K562 (cell line): ENCODE measurements around the gene VENTX. TPM values are rescaled to one million over a fixed set of nuclear protein-coding genes. Genes with fewer than 3 reads are reported as not detected.

Source experiments
- ATAC-seq: fragments of 200-7000 bp; cut with Tn5 transposase; 3 replicates; pipeline ENCODE4 v1.9.1; 2020; ENCODE audit warnings: moderate library complexity
- BruUV-seq: library from RNA; stranded (reverse); fragments of 400-500 nt; replicated peaks from 2 replicates; lab custom pipeline; 2021; lab: Mats Ljungman, UMichigan
- CTCF ChIA-PET: fragments of 300-600 bp; formaldehyde crosslinking; extraction: SDS; loops from one replicate; lab custom pipeline; 2021; ENCODE audit warnings: low intra/inter-chr PET ratio; lab: Yijun Ruan, JAX
- POLR2A ChIA-PET: fragments of 300-600, 350-650 bp; sonication (Branson Sonifier 250); formaldehyde crosslinking; extraction: SDS; loops from one replicate; lab custom pipeline; 2021; ENCODE audit warnings: antibody characterized with exemption, inconsistent platforms; lab: Yijun Ruan, JAX
- DNase-seq, 4 experiments: peaks; one replicate each; pipeline versions ENCODE4 v3.0.0 to v3.0.0-alpha.2; 2011 to 2018; ENCODE audit warnings: low spot score in 3 of 4, mixed read lengths in 3 of 4; ENCODE audit errors: extremely low read depth in 1 of 4
- FAIRE-seq: peaks from 2 replicates; lab custom pipeline; 2011; peaks lifted over from hg19 to GRCh38; lab: Jason Lieb, UNC
- H2AFZ ChIP-seq: 2 replicates; pipeline ENCODE4 v1.6.0; 2011; ENCODE audit warnings: low read depth, low read length, control low read depth, inconsistent platforms
- H3K27ac ChIP-seq: fragments of 200-600 bp; 3 replicates; pipeline ENCODE4 v1.8.0; 2011; ENCODE audit warnings: low read depth, mild to moderate bottlenecking, control low read depth, inconsistent platforms, low read length, moderate library complexity, mixed read lengths; ENCODE audit errors: extremely low read depth
- H3K27me3 ChIP-seq, 2 experiments: fragments of 300-600 bp in 1 of 2; 2 replicates in 1 of 2; 3 replicates in 1 of 2; pipeline versions ENCODE4 v1.6.0 to v1.8.0; 2011; ENCODE audit warnings: inconsistent platforms in 2 of 2, low read length in 2 of 2, mild to moderate bottlenecking in 1 of 2, mixed read lengths in 1 of 2, moderate library complexity in 1 of 2; ENCODE audit not compliant: control insufficient read depth in 2 of 2, insufficient read depth in 2 of 2
- H3K36me3 ChIP-seq: fragments of 300-600 bp; 3 replicates; pipeline ENCODE4 v1.8.0; 2011; ENCODE audit warnings: mild to moderate bottlenecking, low read length, inconsistent platforms; ENCODE audit not compliant: control insufficient read depth, insufficient read depth
- H3K4me1 ChIP-seq, 2 experiments: fragments of 200-600 bp in 1 of 2; replicated peaks in 1 of 2; 2 replicates in 1 of 2; 3 replicates in 1 of 2; pipeline versions ENCODE4 v1.5.1 to v1.8.0; 2011; ENCODE audit warnings: inconsistent platforms in 2 of 2, low read length in 2 of 2, mild to moderate bottlenecking in 1 of 2, mixed read lengths in 1 of 2, moderate library complexity in 1 of 2; ENCODE audit not compliant: control insufficient read depth in 2 of 2, insufficient read depth in 2 of 2
- H3K4me2 ChIP-seq: 2 replicates; pipeline ENCODE4 v1.6.1; 2011; ENCODE audit warnings: low read length, control low read depth, inconsistent platforms, mixed read lengths; ENCODE audit not compliant: insufficient read depth
- H3K4me3 ChIP-seq: fragments of 200-600 bp; sonication (generic), shearing (Covaris generic); 2 replicates; pipeline ENCODE4 v1.5.1; 2016; ENCODE audit warnings: control low read depth, inconsistent platforms
- H3K79me2 ChIP-seq: fragments of 200-600 bp; 3 replicates; pipeline ENCODE4 v1.8.0; 2011; ENCODE audit warnings: low read length, inconsistent platforms; ENCODE audit not compliant: control insufficient read depth, insufficient read depth
- H3K9ac ChIP-seq, 2 experiments: 2 replicates each; pipeline versions ENCODE4 v1.6.0 to v1.6.1; 2011; ENCODE audit warnings: low read depth in 2 of 2, low read length in 2 of 2, control low read depth in 1 of 2, inconsistent platforms in 1 of 2, mild to moderate bottlenecking in 1 of 2, mixed read lengths in 1 of 2; ENCODE audit not compliant: insufficient read depth in 1 of 2
- H3K9me1 ChIP-seq: one replicate; pipeline ENCODE4 v1.6.0; 2011; ENCODE audit warnings: inconsistent platforms, mild to moderate bottlenecking, low read length, moderate library complexity; ENCODE audit not compliant: control insufficient read depth, insufficient read depth
- H3K9me3 ChIP-seq: replicated peaks from 2 replicates; pipeline ENCODE4 v1.5.1; 2011; ENCODE audit warnings: low read depth, low read length, inconsistent platforms; ENCODE audit not compliant: control insufficient read depth, insufficient read depth
- H4K20me1 ChIP-seq: replicated peaks from 2 replicates; pipeline ENCODE4 v1.6.1; 2011; ENCODE audit warnings: low read length, inconsistent platforms, mixed read lengths; ENCODE audit not compliant: control insufficient read depth, insufficient read depth
- HNRNPLL ChIP-seq: fragments of 200-400 bp; formaldehyde crosslinking; IDR thresholded peaks from 2 replicates; pipeline ENCODE4 v1.6.1; 2017; ENCODE audit warnings: low read length, low read depth, mild to moderate bottlenecking; ENCODE audit not compliant: poor library complexity, severe bottlenecking
- JUN ChIP-seq, 2 experiments: sonication (generic) in 1 of 2; formaldehyde crosslinking in 1 of 2; IDR thresholded peaks; 2 replicates each; pipeline versions ENCODE4 v1.6.1 to v1.8.0; 2012 to 2022; ENCODE audit warnings: borderline replicate concordance in 2 of 2, mild to moderate bottlenecking in 2 of 2, improper control_type of control experiment in 1 of 2, low read depth in 1 of 2, low read length in 1 of 2, missing genetic modification reagents in 1 of 2
- TRIM25 ChIP-seq: fragments of 450-650 bp; IDR thresholded peaks from 2 replicates; pipeline ENCODE4 v1.7.0; 2016; ENCODE audit warnings: borderline replicate concordance
- ZBTB33 ChIP-seq: sonication (generic); formaldehyde crosslinking; IDR thresholded peaks from 2 replicates; pipeline ENCODE4 v1.8.1; 2023; ENCODE audit warnings: mild to moderate bottlenecking, missing genetic modification reagents
- ZNF175 ChIP-seq: fragments of 200-800 bp; sonication (Bioruptor generic); IDR thresholded peaks from 2 replicates; pipeline ENCODE4 v1.6.1; 2016; ENCODE audit warnings: low read depth, mild to moderate bottlenecking, missing genetic modification characterization, missing compliant biosample characterization
- WGBS: fragments of 100-300 bp; shearing (Covaris generic); methylation state at CpG from one replicate; pipeline ENCODE4 v1.1.6; 2016; ENCODE audit warnings: low coverage, mixed read lengths; ENCODE audit not compliant: insufficient coverage; ENCODE audit errors: missing lambda C conversion rate; 5-methylcytosine and 5-hydroxymethylcytosine counted together
- in situ Hi-C: fragments of 300-500 bp; cut with MboI; formaldehyde crosslinking; loops from 4 replicates; pipeline ENCODE4 v1.15.0; 2018; ENCODE audit warnings: inconsistent platforms, mixed read lengths
- intact Hi-C: fragments of 100-400 bp; cut with micrococcal nuclease; formaldehyde crosslinking; loops from 2 replicates; pipeline ENCODE4 v1.14.2; 2022
- polyA plus RNA-seq, 8 experiments: library from polyadenylated mRNA; depleted of rRNA in 4 of 8; stranded (reverse) in 5 of 8; unstranded in 3 of 8; fragments of >200 nt; fragmentation: Nextera tagmentation in 2 of 8; fragmentation: Illumina TruSeq in 1 of 8; extraction: Ambion mirVana in 2 of 8; extraction: Trizol in 1 of 8; gene quantifications; 2 replicates each; pipeline versions ENCODE4 v1.2.1 to v1.2.3, GENCODE V29; 2011 to 2014; ENCODE audit warnings: inconsistent platforms in 1 of 8, missing spikeins in 1 of 8
- total RNA-seq, 7 experiments: library from RNA; depleted of rRNA in 6 of 7; stranded (reverse); fragments of >200 nt in 6 of 7; fragmentation: Illumina TruSeq in 2 of 7; extraction: Trizol in 2 of 7; gene quantifications; 2 replicates each; pipeline versions ENCODE4 v1.2.1 to v1.2.3, GENCODE V29; 2011 to 2021; ENCODE audit warnings: low replicate concordance in 1 of 7

The VENTX gene
- total and polyA plus RNA-seq, 9 of the 15 experiments (the other 6 are each of a cell fraction or from before 2014, with no cell fraction given) = 0.07 to 0.70 (median 0.20) TPM; not detected in 1

- TF ChIP-seq ZBTB33 (0 out of 2 replicates have a peak, but pooled peaks have one; percentile 26), TRIM25 (no peak), JUN (IDR thresholded peaks at IDR 0.05; ENCODE audit: borderline replicate concordance, low read depth, low read length) (peak; percentile 63), JUN (CRISPR knock-in tag; IDR thresholded peaks at IDR 0.05; ENCODE audit: borderline replicate concordance) (no peak)
- TF ChIP-seq, all 486 proteins: peak for 23
Observed at GRCh38 chr10:133258818-133259601, 21.4 kb downstream of the VENTX start (continued).

- TF ChIP-seq HNRNPLL = no peak
- 0 out of 2 replicates have a peak, but pooled peaks have one; percentile 1 for TF ChIP-seq ZNF175 (CRISPR knock-in tag)
- H3K9me3 ChIP-seq = no peaks in the 10 kb centered on the region
- POLR2A ChIA-PET = interaction anchor here (4.6 kb wide), 1 partner anchor 13 kb away, joined by 18 read pairs; no protein-coding TSS in a partner anchor
- BruUV-seq = no TSS peak
- no peak for ATAC-seq
- H3K4me2 ChIP-seq = no peak overlapping the region
- H3K9ac ChIP-seq = no peak overlapping the region
- CTCF ChIA-PET = no interaction called here
- H3K4me1 ChIP-seq = peaks cover 2 to 76% of the 10 kb centered on the region in 2 experiments; a peak in 3 of 5 replicates
- no peaks in the 10 kb centered on the region for H3K79me2 ChIP-seq
- no peaks in the 10 kb centered on the region for H4K20me1 ChIP-seq
- WGBS = 61% methylated on average over 12 of the region's 12 CpGs
- no peaks in the 10 kb centered on the region for H3K27me3 ChIP-seq
- H3K4me3 ChIP-seq = no peak overlapping the region
- no peak for DNase-seq
- no peak for FAIRE-seq
- no peaks in the 10 kb centered on the region for H3K9me1 ChIP-seq
- H2AFZ ChIP-seq = 0 out of 2 replicates have a peak overlapping the region, but pooled peaks have one; percentile 32
- in situ Hi-C loops = no loop called here
- intact Hi-C loops = no loop called here
- no peaks in the 10 kb centered on the region for H3K36me3 ChIP-seq
- no peak overlapping the region for H3K27ac ChIP-seq
Observed at GRCh38 chr10:133259602-133259989, 21.9 kb downstream of the VENTX start.
